Right atrium auricular region (tissue), 2 donors: ENCODE measurements around the gene DTX3. TPM values are rescaled to one million over a fixed set of nuclear protein-coding genes. Genes with fewer than 3 reads are reported as not detected.

Experiments used
- DNase-seq: peaks from one replicate; pipeline ENCODE4 v3.0.0-alpha.2; 2019; ENCODE audit warnings: low spot score
- H3K27ac ChIP-seq, 2 donors: fragments of 200-600 bp; sonication (generic); 1 replicate in 1 of 2; 2 replicates in 1 of 2; pipeline ENCODE4 v1.5.1; 2016 to 2019
- H3K27me3 ChIP-seq, 2 donors: fragments of 200-600 bp; sonication (generic); one replicate each; pipeline versions ENCODE4 v1.5.1 to v1.6.0; 2017 to 2019
- H3K36me3 ChIP-seq: fragments of 200-600 bp; sonication (generic); one replicate; pipeline ENCODE4 v1.5.1; 2016
- H3K4me1 ChIP-seq, 2 donors: fragments of 200-600 bp; sonication (generic); one replicate each; pipeline versions ENCODE4 v1.5.1 to v1.6.0; 2017 to 2019
- H3K4me3 ChIP-seq, 2 donors: fragments of 200-600 bp; sonication (generic); 1 replicate in 1 of 2; 2 replicates in 1 of 2; pipeline ENCODE4 v1.5.1; 2017 to 2019; ENCODE audit warnings: mild to moderate bottlenecking in 1 of 2, moderate library complexity in 1 of 2
- H3K9me3 ChIP-seq, 2 donors: fragments of 200-600 bp; sonication (generic); one replicate each; pipeline ENCODE4 v1.5.1; 2019
- total RNA-seq, 2 donors: library from RNA; depleted of rRNA; stranded (reverse); fragments of >200 nt; gene quantifications; one replicate each; pipeline ENCODE4 v1.1.0, GENCODE V29; 2016
- TF ChIP-seq, protein P1 (sequence below), 2 donors: fragments of 200-600 bp; sonication (generic); IDR thresholded peaks; one replicate each; pipeline ENCODE4 v1.5.1; 2019; ENCODE audit warnings: antibody characterized with exemption in 2 of 2

The DTX3 gene
- total RNA-seq, 2 donors from 2014 or later: 22.3 to 32.5 TPM

DNA sequence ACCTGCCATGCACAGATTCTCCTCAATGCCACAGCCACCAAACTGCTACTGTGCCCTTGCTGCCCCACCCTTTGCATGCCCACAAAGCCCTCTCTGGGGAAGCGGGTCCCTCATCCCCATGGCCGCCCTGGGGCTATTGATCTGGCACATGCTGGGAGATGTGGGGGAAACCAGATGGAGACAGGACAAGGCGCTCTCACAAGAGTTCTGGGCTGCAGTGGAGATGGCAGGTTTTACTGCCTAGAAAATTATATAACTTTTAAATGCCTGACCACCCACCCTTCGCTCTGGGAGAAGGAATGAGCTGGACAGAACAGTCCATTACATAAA, 24.2 kb upstream of the DTX3 start:
- Histone ChIP-seq H3K36me3 (no peaks in the 10 kb centered on the region), H3K9me3 (no peaks in the 10 kb centered on the region), H3K4me1 (no peaks in the 10 kb centered on the region), H3K4me3 (no peak overlapping the region), H3K27ac (no peak overlapping the region), H3K27me3 (no peaks in the 10 kb centered on the region)
- TF ChIP-seq, protein P1, sequence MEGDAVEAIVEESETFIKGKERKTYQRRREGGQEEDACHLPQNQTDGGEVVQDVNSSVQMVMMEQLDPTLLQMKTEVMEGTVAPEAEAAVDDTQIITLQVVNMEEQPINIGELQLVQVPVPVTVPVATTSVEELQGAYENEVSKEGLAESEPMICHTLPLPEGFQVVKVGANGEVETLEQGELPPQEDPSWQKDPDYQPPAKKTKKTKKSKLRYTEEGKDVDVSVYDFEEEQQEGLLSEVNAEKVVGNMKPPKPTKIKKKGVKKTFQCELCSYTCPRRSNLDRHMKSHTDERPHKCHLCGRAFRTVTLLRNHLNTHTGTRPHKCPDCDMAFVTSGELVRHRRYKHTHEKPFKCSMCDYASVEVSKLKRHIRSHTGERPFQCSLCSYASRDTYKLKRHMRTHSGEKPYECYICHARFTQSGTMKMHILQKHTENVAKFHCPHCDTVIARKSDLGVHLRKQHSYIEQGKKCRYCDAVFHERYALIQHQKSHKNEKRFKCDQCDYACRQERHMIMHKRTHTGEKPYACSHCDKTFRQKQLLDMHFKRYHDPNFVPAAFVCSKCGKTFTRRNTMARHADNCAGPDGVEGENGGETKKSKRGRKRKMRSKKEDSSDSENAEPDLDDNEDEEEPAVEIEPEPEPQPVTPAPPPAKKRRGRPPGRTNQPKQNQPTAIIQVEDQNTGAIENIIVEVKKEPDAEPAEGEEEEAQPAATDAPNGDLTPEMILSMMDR (IDR thresholded peaks at IDR 0.05): no peak
- DNase-seq: no peak

DNA sequence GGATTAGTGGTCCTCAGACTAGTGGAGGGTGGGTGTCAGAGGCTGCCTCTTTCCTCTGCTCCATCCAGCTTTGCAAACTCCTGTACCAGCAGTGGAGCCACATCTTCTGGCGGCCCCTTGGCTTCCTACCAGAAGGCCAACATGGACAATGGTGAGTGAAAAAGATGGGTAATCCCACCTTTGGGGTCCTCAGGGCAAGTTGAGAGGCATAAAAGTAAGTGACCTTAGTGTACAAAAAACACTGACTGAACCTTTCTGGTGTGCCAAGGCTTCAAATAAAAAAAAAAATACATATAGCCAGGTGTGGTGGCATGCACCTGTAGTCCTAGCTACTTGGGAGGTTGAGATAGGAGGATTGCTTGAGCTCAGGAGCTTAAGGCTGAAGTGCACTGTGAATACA, 22.8 kb upstream of the DTX3 start:
- no peaks in the 10 kb centered on the region for H3K9me3 ChIP-seq
- H3K27me3 ChIP-seq: no peaks in the 10 kb centered on the region
- H3K27ac ChIP-seq: no peak overlapping the region
- H3K4me3 ChIP-seq: no peak overlapping the region
- TF ChIP-seq, protein P1 (IDR thresholded peaks at IDR 0.05): no peak
- no peaks in the 10 kb centered on the region for H3K36me3 ChIP-seq
- DNase-seq: no peak
- no peaks in the 10 kb centered on the region for H3K4me1 ChIP-seq

DNA sequence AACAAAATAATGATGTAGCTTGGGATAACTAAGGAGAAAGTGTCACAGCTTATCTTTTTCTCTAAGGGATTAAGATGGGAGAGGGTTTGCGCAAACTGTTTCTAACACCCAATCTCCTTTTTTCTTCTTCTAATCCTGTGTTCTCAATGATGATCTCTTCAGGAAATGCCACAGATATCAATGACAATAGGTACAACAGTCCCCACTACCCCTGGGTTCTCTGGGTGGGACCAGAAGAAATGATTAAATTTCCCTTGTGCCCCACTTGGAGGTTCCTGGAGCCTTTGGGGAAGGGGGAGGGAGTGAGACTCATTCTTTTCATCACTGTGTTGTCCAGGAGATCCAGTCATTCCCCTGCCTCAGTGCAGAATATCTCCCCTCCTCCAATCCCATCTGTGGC, 22.2 kb upstream of the DTX3 start:
- H3K27ac ChIP-seq: no peak overlapping the region
- no peaks in the 10 kb centered on the region for H3K36me3 ChIP-seq
- H3K27me3 ChIP-seq: no peaks in the 10 kb centered on the region
- no peaks in the 10 kb centered on the region for H3K9me3 ChIP-seq
- DNase-seq: no peak
- no peaks in the 10 kb centered on the region for H3K4me1 ChIP-seq
- TF ChIP-seq, protein P1 (IDR thresholded peaks at IDR 0.05): no peak
- no peak overlapping the region for H3K4me3 ChIP-seq

DNA sequence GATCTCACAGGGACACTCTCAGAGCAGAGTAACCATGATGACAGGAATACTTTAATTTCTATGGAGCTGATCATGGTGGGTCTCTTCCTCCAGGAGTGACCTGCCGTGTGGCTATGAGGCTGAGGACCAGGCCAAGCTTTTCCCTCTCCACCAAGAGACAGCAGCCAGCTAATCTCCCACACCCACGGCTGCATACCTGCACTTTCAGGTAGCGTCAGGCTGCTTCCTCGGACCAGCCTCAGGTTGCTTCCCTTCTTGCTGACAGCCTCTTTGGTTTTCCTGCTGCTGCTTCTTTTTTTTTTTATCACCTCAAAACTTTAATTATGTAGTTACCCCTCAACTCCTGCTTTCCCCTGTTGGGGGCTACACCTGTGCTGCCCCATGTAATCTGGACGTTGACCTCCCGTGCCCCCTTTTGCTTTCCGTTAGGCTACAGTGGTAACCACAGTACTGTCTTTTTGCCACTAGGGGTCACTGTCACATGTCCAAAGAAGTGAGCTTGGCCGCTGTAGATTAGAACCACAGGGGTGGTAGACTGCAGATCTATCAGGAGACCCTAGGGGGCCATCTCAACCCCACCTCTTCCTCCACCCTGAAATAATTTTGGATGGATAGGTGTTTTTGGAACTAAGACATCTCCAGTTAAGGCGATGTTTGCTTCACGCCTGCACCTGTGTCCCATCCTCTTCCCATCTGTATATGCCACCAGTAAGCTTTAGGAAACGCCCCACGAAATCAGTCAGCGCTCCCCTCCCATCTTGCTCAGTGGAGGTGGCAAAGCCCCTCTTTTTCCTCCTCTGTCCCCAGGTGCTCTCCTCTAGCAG, 21.4 kb upstream of the DTX3 start:
- Histone ChIP-seq H3K4me1 (no peaks in the 10 kb centered on the region), H3K27ac (no peak overlapping the region), H3K9me3 (no peaks in the 10 kb centered on the region), H3K4me3 (no peak overlapping the region), H3K27me3 (no peaks in the 10 kb centered on the region), H3K36me3 (no peaks in the 10 kb centered on the region)
- peak; percentile 72 for DNase-seq
- TF ChIP-seq, protein P1 (IDR thresholded peaks at IDR 0.05): peak; percentile 85 to 94

DNA sequence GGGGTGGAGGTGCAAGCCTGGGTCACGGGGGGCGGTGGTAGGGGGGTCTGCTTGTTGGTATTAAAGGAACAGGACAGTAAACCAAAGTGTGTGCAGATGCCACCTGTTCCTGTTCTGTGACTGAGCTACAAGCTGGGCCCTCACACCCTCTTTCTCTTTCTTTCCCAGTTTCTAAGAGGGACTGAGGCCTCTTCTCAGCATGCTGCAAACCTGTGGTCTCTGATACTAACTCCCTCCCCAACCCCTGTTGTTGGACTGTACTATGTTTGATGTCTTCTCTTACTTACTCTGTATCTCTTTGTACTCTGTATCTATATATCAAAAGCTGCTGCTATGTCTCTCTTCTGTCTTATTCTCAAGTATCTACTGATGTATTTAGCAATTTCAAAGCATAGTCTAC, 20.6 kb upstream of the DTX3 start:
- no peak for DNase-seq
- H3K27me3 ChIP-seq: no peaks in the 10 kb centered on the region

More for the DNA sequence above, 20.6 kb upstream of the DTX3 start:
- no peak overlapping the region for H3K27ac ChIP-seq
- H3K36me3 ChIP-seq: no peaks in the 10 kb centered on the region
- no peaks in the 10 kb centered on the region for H3K4me1 ChIP-seq
- no peak overlapping the region for H3K4me3 ChIP-seq
- H3K9me3 ChIP-seq: no peaks in the 10 kb centered on the region
- TF ChIP-seq, protein P1 (IDR thresholded peaks at IDR 0.05): no peak
